Erythroblast (primary cell): ENCODE measurements around the gene PCDHA8.

Experiments used
- DNase-seq, 2 experiments: peaks; one replicate each; lab custom pipeline; 2025; lab: John Stamatoyannopoulos, UW
- GATA1 ChIP-seq: IDR thresholded peaks from 2 replicates; pipeline ENCODE4 v1.6.1; 2011; ENCODE audit warnings: low read depth, mild to moderate bottlenecking, control low read depth, low read length, moderate library complexity
- POLR2A ChIP-seq: IDR thresholded peaks from 2 replicates; pipeline ENCODE4 v1.6.1; 2011; ENCODE audit warnings: mild to moderate bottlenecking, low read length

The PCDHA8 gene

DNA sequence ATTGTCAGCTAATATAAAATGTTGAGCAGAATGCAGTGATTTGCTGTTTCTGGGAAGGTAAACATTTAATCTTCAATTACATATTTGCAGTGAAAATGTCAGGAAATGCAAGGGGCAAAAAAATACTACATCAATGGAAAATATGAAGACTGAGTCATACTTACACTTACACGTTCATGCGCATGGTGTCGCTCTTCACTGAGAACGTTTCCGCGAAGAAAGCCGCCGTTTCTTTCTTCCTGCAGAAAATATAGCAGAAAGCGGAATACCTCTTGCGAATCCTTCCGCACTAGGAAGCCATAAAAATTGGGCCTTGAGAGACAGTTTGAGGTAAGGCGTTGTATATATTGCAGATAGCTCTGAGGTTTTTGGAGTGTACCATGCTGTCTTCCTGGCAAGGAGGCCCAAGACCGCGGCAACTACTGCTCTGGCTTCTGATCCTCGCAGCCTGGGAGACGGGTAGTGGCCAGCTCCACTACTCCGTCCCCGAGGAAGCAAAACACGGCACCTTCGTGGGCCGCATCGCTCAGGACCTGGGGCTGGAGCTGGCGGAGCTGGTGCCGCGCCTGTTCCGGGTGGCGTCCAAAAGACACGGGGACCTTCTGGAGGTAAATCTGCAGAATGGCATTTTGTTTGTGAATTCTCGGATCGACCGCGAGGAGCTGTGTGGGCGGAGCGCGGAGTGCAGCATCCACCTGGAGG lies 41.1 kb downstream of the PCDHA8 start, which contains the start of gene PCDHA13:
Gene PCDHA13, plus strand, starts transcription at position 236 of the 702 bp plus-strand sequence. Its CDS starts 145 bp downstream, at position 381.
- TF ChIP-seq POLR2A, result no peak
- TF ChIP-seq GATA1, result no peak
- no peak for DNase-seq

DNA sequence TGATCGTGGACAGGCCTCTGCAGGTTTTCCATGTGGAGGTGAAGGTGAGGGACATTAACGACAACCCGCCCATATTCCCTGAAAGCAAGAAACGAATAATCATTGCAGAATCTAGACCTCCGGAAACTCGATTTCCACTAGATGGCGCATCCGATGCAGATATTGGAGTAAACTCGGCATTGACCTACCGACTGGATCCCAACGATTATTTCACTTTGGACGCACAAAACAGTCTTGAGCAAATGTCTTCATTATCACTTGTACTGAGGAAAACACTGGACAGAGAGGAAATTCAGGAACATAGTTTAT lies 41.6 kb downstream of the PCDHA8 start:
- DNase-seq, result no peak
- no peak for TF ChIP-seq POLR2A
- no peak for TF ChIP-seq GATA1

DNA sequence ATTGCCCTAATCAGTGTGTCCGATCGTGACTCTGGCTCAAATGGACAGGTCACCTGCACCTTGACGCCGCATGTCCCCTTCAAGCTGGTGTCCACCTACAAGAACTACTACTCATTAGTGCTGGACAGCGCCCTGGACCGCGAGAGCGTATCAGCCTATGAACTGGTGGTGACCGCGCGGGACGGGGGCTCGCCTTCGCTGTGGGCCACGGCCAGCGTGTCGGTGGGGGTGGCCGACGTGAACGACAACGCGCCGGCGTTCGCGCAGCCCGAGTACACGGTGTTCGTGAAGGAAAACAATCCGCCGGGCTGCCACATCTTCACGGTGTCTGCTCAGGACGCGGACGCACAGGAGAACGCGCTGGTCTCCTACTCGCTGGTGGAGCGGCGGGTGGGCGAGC lies 42.4 kb downstream of the PCDHA8 start:
- DNase-seq, result no peak
- TF ChIP-seq GATA1, result no peak

DNA sequence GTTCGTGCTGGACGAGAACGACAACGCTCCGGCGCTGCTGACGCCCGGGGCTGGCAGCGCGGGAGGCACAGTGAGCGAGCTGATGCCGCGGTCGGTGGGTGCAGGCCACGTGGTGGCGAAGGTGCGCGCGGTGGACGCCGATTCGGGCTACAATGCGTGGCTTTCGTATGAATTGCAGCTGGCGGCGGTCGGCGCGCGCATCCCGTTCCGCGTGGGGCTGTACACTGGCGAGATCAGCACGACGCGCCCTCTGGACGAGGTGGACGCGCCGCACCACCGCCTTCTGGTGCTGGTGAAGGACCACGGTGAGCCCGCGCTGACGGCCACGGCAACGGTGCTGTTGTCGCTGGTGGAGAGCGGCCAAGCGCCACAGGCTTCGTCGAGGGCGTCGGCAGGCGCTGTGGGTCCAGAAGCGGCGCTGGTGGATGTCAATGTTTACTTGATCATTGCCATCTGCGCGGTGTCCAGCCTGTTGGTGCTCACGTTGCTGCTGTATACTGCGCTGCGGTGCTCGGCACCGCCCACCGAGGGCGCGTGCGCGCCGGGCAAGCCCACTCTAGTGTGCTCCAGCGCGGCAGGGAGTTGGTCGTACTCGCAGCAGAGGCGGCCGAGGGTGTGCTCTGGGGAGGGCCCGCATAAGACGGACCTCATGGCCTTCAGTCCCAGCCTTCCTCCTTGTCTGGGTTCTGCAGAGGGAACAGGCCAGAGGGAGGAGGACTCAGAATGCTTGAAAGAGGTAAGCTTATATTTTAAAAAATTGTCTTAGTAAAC lies 43.1 kb downstream of the PCDHA8 start:
- no peak for TF ChIP-seq POLR2A
- TF ChIP-seq GATA1, result no peak
- DNase-seq, result no peak
